C4-2B (cell line): ENCODE results near the gene AFAP1L1.
A peak's percentile ranks its signal among the peaks of the same experiment; 100 is the strongest.

Experiments
- H3K27ac ChIP-seq: fragments of 450-650 bp; 2 replicates; pipeline ENCODE4 v1.5.1; 2017
- CTCF ChIP-seq: fragments of 450-650 bp; conservative IDR thresholded peaks from 2 replicates; pipeline ENCODE4 v1.5.1; 2017; ENCODE audit warnings: mild to moderate bottlenecking
- ZFX ChIP-seq: fragments of 450-650 bp; IDR thresholded peaks from 2 replicates; pipeline ENCODE4 v1.6.1; 2017

AFAP1L1 gene

GRCh38 chr5:149341876-149342275 is 70.2 kb downstream of the AFAP1L1 start:
- TF ChIP-seq ZFX (no peak), CTCF (no peak)
- no peak overlapping the region for H3K27ac ChIP-seq

- peak overlapping the region; percentile 89 for H3K27ac ChIP-seq
- TF ChIP-seq CTCF (no peak), ZFX (no peak)
Measured at GRCh38 chr5:149344151-149344550, 72.5 kb downstream of the AFAP1L1 start.

- H3K27ac ChIP-seq = peak within 1 kb of the TSS; percentile 89
- TF ChIP-seq ZFX (peak; percentile 88), CTCF (no peak)
Measured at GRCh38 chr5:149345147-149345891, 73.7 kb downstream of the AFAP1L1 start, which contains the start of gene GRPEL2. TSS of gene GRPEL2 (plus strand) at chr5:149345499. CDS start at chr5:149345540, 41 bp downstream.

- no peak for TF ChIP-seq CTCF
- peak; percentile 64 for TF ChIP-seq ZFX
- peak overlapping the region; percentile 89 for H3K27ac ChIP-seq
Measured at GRCh38 chr5:149345892-149346222, 74.2 kb downstream of the AFAP1L1 start.

GRCh38 chr5:149348518-149348917 is 76.9 kb downstream of the AFAP1L1 start:
- H3K27ac ChIP-seq = no peak overlapping the region
- no peak for TF ChIP-seq ZFX
- no peak for TF ChIP-seq CTCF

GRCh38 chr5:149349382-149349781 is 77.7 kb downstream of the AFAP1L1 start:
- H3K27ac ChIP-seq = no peak overlapping the region
- TF ChIP-seq ZFX (no peak), CTCF (no peak)

GRCh38 chr5:149352169-149352568 is 80.5 kb downstream of the AFAP1L1 start:
- TF ChIP-seq ZFX (no peak), CTCF (no peak)
- no peak overlapping the region for H3K27ac ChIP-seq
